GM12872 (cell line): Measurements from ENCODE around the gene TBC1D20.

Experiments used
- CTCF ChIP-seq: IDR thresholded peaks from 3 replicates; pipeline ENCODE4 v1.5.1; 2011; ENCODE audit warnings: low read depth, mild to moderate bottlenecking, low read length, moderate library complexity; ENCODE audit not compliant: insufficient read depth

Gene TBC1D20

GRCh38 chr20:437787-438486 is 24.4 kb downstream of the TBC1D20 start:
- no peak for TF ChIP-seq CTCF

GRCh38 chr20:436476-436875 is 25.9 kb downstream of the TBC1D20 start:
- no peak for TF ChIP-seq CTCF

- no peak for TF ChIP-seq CTCF
These were observed 26.8 kb downstream of the TBC1D20 start for GRCh38 chr20:435558-435957.

- TF ChIP-seq CTCF, result no peak
These were observed 27.5 kb downstream of the TBC1D20 start for GRCh38 chr20:434661-435419.

GRCh38 chr20:434221-434620 is 28.1 kb downstream of the TBC1D20 start:
- TF ChIP-seq CTCF, result no peak

- no peak for TF ChIP-seq CTCF
These were observed 28.9 kb downstream of the TBC1D20 start for GRCh38 chr20:433300-433975.

- TF ChIP-seq CTCF, result no peak
These were observed 29.5 kb downstream of the TBC1D20 start for GRCh38 chr20:432677-433299.
